ENCODE results near the gene MOSPD3.
"Not testable (repeated sequence)": the region's sequence is repeated elsewhere in the genome, so short reads cannot be mapped to it uniquely, and the experiment has no call there.

Gene MOSPD3

GRCh38 chr7:100611983-100612729 lies at the start of gene MOSPD3:
Gene MOSPD3 (plus strand): TSS chr7:100612540. CDS start chr7:100612792, 252 bp downstream.
- DNase-seq (ENCODE audit: low read depth) = peak; percentile 100
- H3K4me3 ChIP-seq (ENCODE audit: low read depth, low read length) = peak within 1 kb of the TSS; percentile 82
- no peak for TF ChIP-seq CTCF (conservative IDR thresholded peaks at IDR 0.05; ENCODE audit: low read depth, low read length)

- no peak for DNase-seq (ENCODE audit: low read depth)
- no peak for TF ChIP-seq CTCF (conservative IDR thresholded peaks at IDR 0.05; ENCODE audit: low read depth, low read length)
- no peak overlapping the region for H3K4me3 ChIP-seq (ENCODE audit: low read depth, low read length)
These were observed 49.2 kb upstream of the MOSPD3 start for GRCh38 chr7:100563100-100563564.

- TF ChIP-seq CTCF (conservative IDR thresholded peaks at IDR 0.05; ENCODE audit: low read depth, low read length) = peak; percentile 97
- peak; percentile 82 for DNase-seq (ENCODE audit: low read depth)
- H3K4me3 ChIP-seq (ENCODE audit: low read depth, low read length) = no peak overlapping the region
These were observed 48.4 kb upstream of the MOSPD3 start for GRCh38 chr7:100563809-100564400.

- not testable (repeated sequence) for H3K4me3 ChIP-seq (ENCODE audit: low read depth, low read length); DNase-seq (ENCODE audit: low read depth)
These were observed 47.9 kb upstream of the MOSPD3 start for GRCh38 chr7:100564405-100564804.

- no peak overlapping the region for H3K4me3 ChIP-seq (ENCODE audit: low read depth, low read length)
- TF ChIP-seq CTCF (conservative IDR thresholded peaks at IDR 0.05; ENCODE audit: low read depth, low read length) = no peak
- no peak for DNase-seq (ENCODE audit: low read depth)
These were observed 47.2 kb upstream of the MOSPD3 start for GRCh38 chr7:100565133-100565571.

- TF ChIP-seq CTCF (conservative IDR thresholded peaks at IDR 0.05; ENCODE audit: low read depth, low read length) = no peak
- no peak for DNase-seq (ENCODE audit: low read depth)
- H3K4me3 ChIP-seq (ENCODE audit: low read depth, low read length) = no peak overlapping the region
These were observed 46.3 kb upstream of the MOSPD3 start for GRCh38 chr7:100566018-100566531.

- DNase-seq (ENCODE audit: low read depth) = peak; percentile 33
- H3K4me3 ChIP-seq (ENCODE audit: low read depth, low read length) = no peak overlapping the region
- TF ChIP-seq CTCF (conservative IDR thresholded peaks at IDR 0.05; ENCODE audit: low read depth, low read length) = no peak
These were observed 45.2 kb upstream of the MOSPD3 start for GRCh38 chr7:100567031-100567730.
